Kidney epithelial cell (primary cell): ENCODE results near the gene MRPL24. TPM values are rescaled to one million over a fixed set of nuclear protein-coding genes. Genes with fewer than 3 reads are reported as not detected.

Experiments
- DNase-seq: peaks from one replicate; pipeline ENCODE4 v3.0.0-alpha.2; 2010; ENCODE audit warnings: low read depth
- H3K27me3 ChIP-seq: 2 replicates; pipeline ENCODE4 v1.6.0; 2011; ENCODE audit warnings: low read length; ENCODE audit not compliant: control insufficient read depth, insufficient read depth
- H3K36me3 ChIP-seq: 2 replicates; pipeline ENCODE4 v1.5.1; 2011; ENCODE audit warnings: low read length; ENCODE audit not compliant: control insufficient read depth, insufficient read depth
- H3K4me3 ChIP-seq: 2 replicates; pipeline ENCODE4 v1.5.1; 2011; ENCODE audit warnings: low read depth, mild to moderate bottlenecking, control low read depth, low read length
- total RNA-seq: library from RNA; depleted of rRNA; stranded (reverse); fragments of >200 nt; gene quantifications from 2 replicates; pipeline ENCODE4 v1.2.3, GENCODE V29; 2015
- TF ChIP-seq, protein P1 (sequence below): IDR thresholded peaks from 2 replicates; pipeline ENCODE4 v1.5.1; 2011; ENCODE audit warnings: mild to moderate bottlenecking, moderate library complexity, low read length, control low read depth, inconsistent platforms; ENCODE audit not compliant: insufficient read depth, poor library complexity, severe bottlenecking

MRPL24 gene
- total RNA-seq, 1 donor from 2014 or later: 62.2 TPM

DNA sequence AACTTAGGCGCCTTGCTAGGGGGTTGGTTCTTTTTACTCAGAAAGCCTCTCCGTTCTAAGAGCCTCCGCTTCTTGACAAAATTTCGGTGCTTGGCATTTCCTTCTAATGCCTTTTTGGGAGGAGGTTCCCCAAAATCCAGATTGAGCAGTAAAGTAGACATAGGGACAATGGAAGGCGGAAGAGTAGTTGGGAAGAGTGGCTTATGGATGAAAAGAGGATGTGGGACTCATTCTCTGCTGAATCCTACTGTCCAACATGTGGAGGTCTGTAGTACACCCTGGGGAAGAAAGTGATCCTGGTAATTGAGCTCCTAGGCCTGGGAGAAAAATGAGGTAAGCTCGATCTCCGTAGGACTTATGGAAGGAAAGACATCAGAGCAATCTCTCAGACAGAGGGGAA is 13.4 kb downstream of the MRPL24 start:
- peak overlapping the region; percentile 62 for H3K4me3 ChIP-seq
- no peak for DNase-seq
- no peaks in the 10 kb centered on the region for H3K27me3 ChIP-seq
- H3K36me3 ChIP-seq: no peaks in the 10 kb centered on the region
- TF ChIP-seq, protein P1, sequence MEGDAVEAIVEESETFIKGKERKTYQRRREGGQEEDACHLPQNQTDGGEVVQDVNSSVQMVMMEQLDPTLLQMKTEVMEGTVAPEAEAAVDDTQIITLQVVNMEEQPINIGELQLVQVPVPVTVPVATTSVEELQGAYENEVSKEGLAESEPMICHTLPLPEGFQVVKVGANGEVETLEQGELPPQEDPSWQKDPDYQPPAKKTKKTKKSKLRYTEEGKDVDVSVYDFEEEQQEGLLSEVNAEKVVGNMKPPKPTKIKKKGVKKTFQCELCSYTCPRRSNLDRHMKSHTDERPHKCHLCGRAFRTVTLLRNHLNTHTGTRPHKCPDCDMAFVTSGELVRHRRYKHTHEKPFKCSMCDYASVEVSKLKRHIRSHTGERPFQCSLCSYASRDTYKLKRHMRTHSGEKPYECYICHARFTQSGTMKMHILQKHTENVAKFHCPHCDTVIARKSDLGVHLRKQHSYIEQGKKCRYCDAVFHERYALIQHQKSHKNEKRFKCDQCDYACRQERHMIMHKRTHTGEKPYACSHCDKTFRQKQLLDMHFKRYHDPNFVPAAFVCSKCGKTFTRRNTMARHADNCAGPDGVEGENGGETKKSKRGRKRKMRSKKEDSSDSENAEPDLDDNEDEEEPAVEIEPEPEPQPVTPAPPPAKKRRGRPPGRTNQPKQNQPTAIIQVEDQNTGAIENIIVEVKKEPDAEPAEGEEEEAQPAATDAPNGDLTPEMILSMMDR: no peak

DNA sequence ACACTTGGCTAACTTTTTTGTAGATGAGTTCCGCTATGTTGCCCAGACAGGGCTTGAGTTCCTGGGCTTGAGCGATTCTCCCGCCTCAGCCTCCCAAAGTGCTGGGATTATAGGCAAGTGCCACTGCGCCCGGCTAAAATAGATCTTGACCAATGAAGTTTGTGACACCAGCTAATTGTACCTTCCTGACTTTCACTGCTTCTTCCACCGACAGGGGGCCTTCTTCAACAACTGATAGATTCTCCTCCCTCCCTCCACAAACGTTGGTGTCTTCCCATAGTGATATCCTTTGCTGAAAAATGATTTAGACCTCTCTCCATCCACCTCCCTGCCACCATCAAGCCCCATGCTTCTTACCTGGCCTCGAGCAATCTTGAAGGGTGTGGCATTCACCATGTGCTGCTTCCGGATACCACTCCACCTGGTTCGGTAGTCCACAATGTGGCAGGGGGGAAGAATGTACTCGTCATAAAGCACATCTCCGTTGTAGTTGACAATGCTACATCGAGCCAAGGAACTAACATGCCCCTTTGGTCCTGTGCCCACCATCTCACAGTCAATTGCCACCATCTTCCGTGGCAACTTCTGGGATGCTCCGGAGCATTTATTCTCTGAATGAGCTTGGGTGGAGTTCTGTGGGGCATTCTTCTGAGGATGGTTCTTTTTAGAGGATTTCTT is 14.2 kb downstream of the MRPL24 start:
- H3K27me3 ChIP-seq: no peaks in the 10 kb centered on the region
- H3K36me3 ChIP-seq: no peaks in the 10 kb centered on the region
- no peak for DNase-seq
- H3K4me3 ChIP-seq: peak overlapping the region; percentile 7
- TF ChIP-seq, protein P1: peak; percentile 68

DNA sequence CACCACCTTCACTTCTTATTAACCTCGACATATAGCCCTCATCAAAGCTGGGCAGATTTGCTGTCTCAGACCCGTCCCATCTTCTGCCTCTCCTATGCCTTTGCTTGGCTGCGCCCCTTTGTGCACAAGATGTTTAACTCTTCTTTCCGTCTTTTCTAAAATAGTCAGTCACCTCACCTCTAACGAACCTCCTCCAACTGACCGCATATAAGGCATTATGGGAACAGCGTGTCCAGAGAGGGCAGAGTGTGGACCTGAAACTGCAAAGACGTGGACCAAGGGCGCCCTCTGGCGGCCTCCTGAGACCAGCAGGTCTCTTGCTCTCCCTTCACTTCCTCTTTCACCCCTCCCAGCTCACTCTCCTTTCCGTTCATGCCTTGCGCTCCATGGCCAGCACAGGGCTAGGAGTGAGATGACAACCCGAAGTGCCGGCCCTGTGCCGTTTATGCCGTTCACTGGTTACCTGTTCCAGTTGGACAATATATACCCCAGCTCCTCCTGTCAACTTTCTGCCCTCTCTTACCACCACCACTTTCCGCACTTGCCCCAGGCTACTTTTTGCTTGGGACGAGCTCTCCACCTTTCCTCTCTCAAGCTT is 15.1 kb downstream of the MRPL24 start:
- TF ChIP-seq, protein P1: peak; percentile 95
- Histone ChIP-seq H3K27me3 (no peaks in the 10 kb centered on the region), H3K4me3 (peak overlapping the region; percentile 11), H3K36me3 (no peaks in the 10 kb centered on the region)
- no peak for DNase-seq

DNA sequence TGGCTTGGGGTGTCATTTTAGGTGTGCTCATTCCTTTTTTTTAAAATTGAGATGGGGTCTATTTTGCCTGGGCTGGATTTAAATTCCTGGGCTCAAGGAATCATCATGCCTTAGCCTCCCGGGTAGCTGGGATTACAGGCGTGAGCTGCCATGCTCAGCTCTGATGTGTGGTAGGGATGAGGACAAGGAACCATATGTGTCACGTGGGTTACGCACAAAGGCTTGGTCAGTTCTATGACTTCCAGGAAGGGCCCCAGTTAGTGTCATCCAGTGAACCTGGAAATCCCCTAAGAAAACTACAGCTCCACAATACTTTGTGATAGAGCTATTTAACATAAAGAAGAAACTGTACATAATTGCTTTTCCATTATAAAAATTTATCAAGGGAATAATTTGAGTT is 19.4 kb downstream of the MRPL24 start:
- Histone ChIP-seq H3K36me3 (no peaks in the 10 kb centered on the region), H3K27me3 (no peaks in the 10 kb centered on the region), H3K4me3 (no peak overlapping the region)
- DNase-seq: no peak
- TF ChIP-seq, protein P1: no peak

DNA sequence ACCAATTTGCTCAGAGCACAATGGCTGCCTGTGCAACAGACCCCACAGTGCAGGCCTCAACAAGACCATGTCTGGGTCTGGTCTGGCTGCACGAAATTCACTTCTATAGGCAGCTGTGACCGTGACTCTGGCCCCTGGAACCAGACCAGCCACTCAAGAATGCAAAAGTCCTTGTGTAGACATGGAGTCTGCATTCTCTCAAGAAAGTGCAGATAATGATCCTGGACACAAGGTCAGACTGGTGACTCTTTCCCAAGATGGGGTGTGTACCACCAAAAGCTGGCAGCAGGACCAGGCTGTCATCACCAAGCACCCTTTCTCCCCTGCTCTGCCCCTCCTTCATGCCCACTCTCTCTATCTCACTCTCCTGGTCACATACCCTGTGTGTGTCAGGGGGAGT is 19.8 kb downstream of the MRPL24 start:
- Histone ChIP-seq H3K27me3 (no peaks in the 10 kb centered on the region), H3K4me3 (no peak overlapping the region), H3K36me3 (no peaks in the 10 kb centered on the region)
- no peak for DNase-seq
- TF ChIP-seq, protein P1: no peak

DNA sequence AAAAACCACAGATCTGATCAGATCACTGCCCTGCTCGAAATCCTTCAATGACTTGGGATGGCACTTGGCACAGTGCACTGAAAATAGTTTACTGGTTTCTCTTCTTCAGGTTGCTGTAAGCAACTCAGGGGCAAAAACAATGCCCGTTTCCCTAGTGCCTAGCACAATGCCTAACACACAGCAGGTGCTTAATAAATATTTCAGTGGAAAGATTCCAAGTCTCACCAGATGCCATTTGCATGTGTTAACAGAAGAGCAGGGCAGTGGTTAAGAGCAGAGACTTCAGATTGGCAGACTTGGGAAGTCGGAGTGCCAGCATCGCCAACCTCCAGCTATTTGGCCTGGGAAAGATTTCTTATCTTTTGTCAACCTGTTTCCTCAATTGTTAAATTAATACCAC is 23.5 kb downstream of the MRPL24 start:
- no peak for DNase-seq
- TF ChIP-seq, protein P1: no peak
- no peaks in the 10 kb centered on the region for H3K36me3 ChIP-seq
- no peak overlapping the region for H3K4me3 ChIP-seq
- H3K27me3 ChIP-seq: no peaks in the 10 kb centered on the region
